DOHH2 (cell line): ENCODE data around the gene RUVBL2.

Experiments
- EZH2phosphoT487 ChIP-seq: fragments of 200-600 bp; sonication (generic); IDR thresholded peaks from 2 replicates; pipeline ENCODE4 v1.6.1; 2017; ENCODE audit warnings: borderline replicate concordance, mild to moderate bottlenecking, antibody characterized with exemption, low read length, moderate library complexity, mixed read lengths
- TF ChIP-seq, protein P1 (sequence below): fragments of 200-600 bp; sonication (generic); IDR thresholded peaks from one replicate; pipeline ENCODE4 v1.5.1; 2014; ENCODE audit warnings: antibody characterized with exemption, mild to moderate bottlenecking, low read depth, low read length; ENCODE audit not compliant: poor library complexity, severe bottlenecking

DNA sequence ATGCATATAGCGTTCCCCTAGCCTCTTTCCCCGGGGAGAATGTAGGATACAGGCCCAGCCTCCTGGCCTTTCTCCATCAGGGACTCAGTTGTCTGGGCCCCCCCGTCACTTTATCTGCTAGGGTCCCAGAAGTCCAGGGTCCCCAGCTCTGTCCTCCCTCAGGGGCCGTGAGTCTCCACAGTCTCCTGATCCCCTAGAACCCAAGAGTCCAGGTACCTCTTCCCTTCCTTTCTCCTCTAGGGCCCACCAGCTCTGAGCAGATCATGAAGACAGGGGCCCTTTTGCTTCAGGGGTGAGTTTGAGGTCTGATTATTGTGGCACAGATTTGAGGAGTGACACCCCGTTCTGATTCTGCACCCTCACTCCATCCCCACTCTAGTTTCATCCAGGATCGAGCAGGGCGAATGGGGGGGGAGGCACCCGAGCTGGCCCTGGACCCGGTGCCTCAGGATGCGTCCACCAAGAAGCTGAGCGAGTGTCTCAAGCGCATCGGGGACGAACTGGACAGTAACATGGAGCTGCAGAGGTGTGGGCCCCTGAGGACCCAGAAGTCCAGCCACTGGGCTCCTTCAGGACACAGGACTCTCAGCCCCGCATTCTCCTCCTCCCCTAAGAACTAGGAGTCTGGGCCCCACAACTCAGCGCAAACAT lies 38.3 kb upstream of the RUVBL2 start:
- TF ChIP-seq, protein P1, sequence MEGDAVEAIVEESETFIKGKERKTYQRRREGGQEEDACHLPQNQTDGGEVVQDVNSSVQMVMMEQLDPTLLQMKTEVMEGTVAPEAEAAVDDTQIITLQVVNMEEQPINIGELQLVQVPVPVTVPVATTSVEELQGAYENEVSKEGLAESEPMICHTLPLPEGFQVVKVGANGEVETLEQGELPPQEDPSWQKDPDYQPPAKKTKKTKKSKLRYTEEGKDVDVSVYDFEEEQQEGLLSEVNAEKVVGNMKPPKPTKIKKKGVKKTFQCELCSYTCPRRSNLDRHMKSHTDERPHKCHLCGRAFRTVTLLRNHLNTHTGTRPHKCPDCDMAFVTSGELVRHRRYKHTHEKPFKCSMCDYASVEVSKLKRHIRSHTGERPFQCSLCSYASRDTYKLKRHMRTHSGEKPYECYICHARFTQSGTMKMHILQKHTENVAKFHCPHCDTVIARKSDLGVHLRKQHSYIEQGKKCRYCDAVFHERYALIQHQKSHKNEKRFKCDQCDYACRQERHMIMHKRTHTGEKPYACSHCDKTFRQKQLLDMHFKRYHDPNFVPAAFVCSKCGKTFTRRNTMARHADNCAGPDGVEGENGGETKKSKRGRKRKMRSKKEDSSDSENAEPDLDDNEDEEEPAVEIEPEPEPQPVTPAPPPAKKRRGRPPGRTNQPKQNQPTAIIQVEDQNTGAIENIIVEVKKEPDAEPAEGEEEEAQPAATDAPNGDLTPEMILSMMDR = no peak
- TF ChIP-seq EZH2phosphoT487 = no peak
